Thyroid gland (tissue), 4 donors: Measurements from ENCODE around the gene DYNC1I1. TPM values are rescaled to one million over a fixed set of nuclear protein-coding genes. Genes with fewer than 3 reads are reported as not detected.

ENCODE experiments used
- DNase-seq, 2 donors: peaks; one replicate each; pipeline ENCODE4 v3.0.0-alpha.2; 2019
- H3K27ac ChIP-seq, 3 donors: fragments of 200-600 bp; sonication (generic); 1 replicate in 2 of 3; 2 replicates in 1 of 3; pipeline ENCODE4 v1.5.1; 2016 to 2019; ENCODE audit warnings: mild to moderate bottlenecking in 1 of 3, moderate library complexity in 1 of 3
- H3K27me3 ChIP-seq: fragments of 200-600 bp; sonication (generic); one replicate; pipeline ENCODE4 v1.5.1; 2019
- H3K36me3 ChIP-seq, 2 donors: fragments of 200-600 bp; sonication (generic); one replicate each; pipeline ENCODE4 v1.5.1; 2016 to 2019
- H3K4me1 ChIP-seq, 2 donors: fragments of 200-600 bp; sonication (generic); one replicate each; pipeline ENCODE4 v1.5.1; 2017 to 2019
- H3K4me3 ChIP-seq, 3 donors: fragments of 200-600 bp; sonication (generic); replicated peaks in 1 of 3; 1 replicate in 2 of 3; 2 replicates in 1 of 3; pipeline ENCODE4 v1.5.1; 2016; ENCODE audit warnings: mild to moderate bottlenecking in 1 of 3
- H3K9me3 ChIP-seq: fragments of 200-600 bp; sonication (generic); one replicate; pipeline ENCODE4 v1.5.1; 2017
- POLR2A ChIP-seq, 2 donors: fragments of 450-650 bp; IDR thresholded peaks; one replicate each; pipeline ENCODE4 v1.6.1; 2017; ENCODE audit warnings: antibody characterized with exemption in 2 of 2, mild to moderate bottlenecking in 2 of 2, moderate library complexity in 1 of 2
- WGBS, 2 donors: methylation state at CpG; one replicate each; pipeline ENCODE4 v1.1.5; 2017; 5-methylcytosine and 5-hydroxymethylcytosine counted together
- intact Hi-C: fragments of 100-400 bp; cut with DNase I; formaldehyde crosslinking; loops from one replicate; pipeline ENCODE4 v1.15.1; 2023
- total RNA-seq, 4 donors: library from RNA; depleted of rRNA; stranded (reverse); fragments of >200 nt; gene quantifications; one replicate each; pipeline ENCODE4 v1.2.3, GENCODE V29; 2016
- TF ChIP-seq, protein P1 (sequence below), 6 experiments: fragments of 200-600 bp in 3 of 6; fragments of 450-650 bp in 3 of 6; sonication (generic) in 3 of 6; IDR thresholded peaks; one replicate each; pipeline ENCODE4 v1.5.1; 2016 to 2019; ENCODE audit warnings: antibody characterized with exemption in 6 of 6, mild to moderate bottlenecking in 2 of 6, inconsistent platforms in 1 of 6, moderate library complexity in 1 of 6

DYNC1I1 gene
- total RNA-seq, 4 donors from 2014 or later = 6.6 to 12.8 (median 10.5) TPM

DNA sequence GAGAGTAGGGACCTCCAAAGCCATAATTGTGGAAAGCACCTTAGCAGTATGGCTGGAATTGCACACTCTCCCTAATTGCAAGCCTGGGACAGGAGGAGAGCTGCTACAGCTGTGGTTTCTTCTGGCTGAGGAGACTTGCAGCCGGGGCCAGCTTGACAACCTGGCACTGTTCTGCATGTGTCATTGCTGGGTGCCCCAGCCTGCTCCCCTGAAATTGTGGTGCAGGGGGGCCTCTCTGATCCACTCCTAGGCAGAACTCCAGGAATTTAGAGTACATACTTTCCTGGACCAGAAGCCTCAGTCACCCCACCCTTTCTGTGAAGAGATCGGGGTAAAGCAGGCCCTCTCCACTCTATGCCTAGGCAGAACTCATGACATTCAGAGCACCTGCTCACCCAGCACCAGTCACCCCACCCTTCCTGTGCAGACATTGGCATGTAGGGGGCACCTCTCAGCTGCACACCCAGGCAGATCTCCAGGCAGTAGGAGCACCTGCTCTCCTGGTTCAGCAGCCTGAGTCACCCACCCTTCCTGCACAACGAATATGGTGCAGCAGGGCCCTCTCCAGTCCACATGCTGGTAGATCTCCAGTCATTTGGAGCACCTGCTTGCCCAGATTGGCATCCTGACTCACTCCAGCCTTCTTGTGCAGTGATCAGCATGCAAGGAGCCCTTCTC, 34.4 kb upstream of the DYNC1I1 start:
- H3K27ac ChIP-seq = no peak overlapping the region
- H3K9me3 ChIP-seq = no peaks in the 10 kb centered on the region
- no peaks in the 10 kb centered on the region for H3K27me3 ChIP-seq
- intact Hi-C loops = no loop called here
- H3K36me3 ChIP-seq = no peaks in the 10 kb centered on the region
- no peak overlapping the region for H3K4me3 ChIP-seq
- DNase-seq = no peak
- H3K4me1 ChIP-seq = no peaks in the 10 kb centered on the region
- WGBS, 2 donors = 75 to 78% methylated on average over 2 to 3 of the region's 3 CpGs
- TF ChIP-seq, protein P1, sequence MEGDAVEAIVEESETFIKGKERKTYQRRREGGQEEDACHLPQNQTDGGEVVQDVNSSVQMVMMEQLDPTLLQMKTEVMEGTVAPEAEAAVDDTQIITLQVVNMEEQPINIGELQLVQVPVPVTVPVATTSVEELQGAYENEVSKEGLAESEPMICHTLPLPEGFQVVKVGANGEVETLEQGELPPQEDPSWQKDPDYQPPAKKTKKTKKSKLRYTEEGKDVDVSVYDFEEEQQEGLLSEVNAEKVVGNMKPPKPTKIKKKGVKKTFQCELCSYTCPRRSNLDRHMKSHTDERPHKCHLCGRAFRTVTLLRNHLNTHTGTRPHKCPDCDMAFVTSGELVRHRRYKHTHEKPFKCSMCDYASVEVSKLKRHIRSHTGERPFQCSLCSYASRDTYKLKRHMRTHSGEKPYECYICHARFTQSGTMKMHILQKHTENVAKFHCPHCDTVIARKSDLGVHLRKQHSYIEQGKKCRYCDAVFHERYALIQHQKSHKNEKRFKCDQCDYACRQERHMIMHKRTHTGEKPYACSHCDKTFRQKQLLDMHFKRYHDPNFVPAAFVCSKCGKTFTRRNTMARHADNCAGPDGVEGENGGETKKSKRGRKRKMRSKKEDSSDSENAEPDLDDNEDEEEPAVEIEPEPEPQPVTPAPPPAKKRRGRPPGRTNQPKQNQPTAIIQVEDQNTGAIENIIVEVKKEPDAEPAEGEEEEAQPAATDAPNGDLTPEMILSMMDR (IDR thresholded peaks at IDR 0.05) = no peak
- TF ChIP-seq POLR2A (IDR thresholded peaks at IDR 0.05) = no peak

DNA sequence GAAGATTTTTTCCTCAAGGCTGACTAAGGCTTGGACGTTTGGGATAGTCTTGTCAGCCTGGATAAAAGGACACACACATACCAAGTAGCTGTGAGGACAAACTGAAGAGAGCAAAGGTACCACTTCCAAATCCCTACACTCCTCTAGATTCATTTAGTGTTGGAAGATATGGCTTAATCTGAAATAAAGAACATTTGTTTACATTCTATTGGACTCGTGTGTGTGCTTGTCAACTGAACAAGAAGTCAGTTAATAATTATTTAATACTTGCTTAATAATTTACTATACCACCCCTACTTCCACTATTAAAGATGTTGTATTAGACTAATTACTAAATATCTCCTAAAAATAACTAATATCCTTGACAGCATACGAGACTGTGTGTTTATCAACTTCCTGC, 23.3 kb upstream of the DYNC1I1 start:
- no peaks in the 10 kb centered on the region for H3K27me3 ChIP-seq
- H3K36me3 ChIP-seq = no peaks in the 10 kb centered on the region
- H3K4me3 ChIP-seq = no peak overlapping the region
- H3K4me1 ChIP-seq = no peaks in the 10 kb centered on the region
- DNase-seq = no peak
- no peak overlapping the region for H3K27ac ChIP-seq
- H3K9me3 ChIP-seq = no peaks in the 10 kb centered on the region
- TF ChIP-seq POLR2A (IDR thresholded peaks at IDR 0.05) = no peak
- TF ChIP-seq, protein P1 (IDR thresholded peaks at IDR 0.05) = no peak
- WGBS, 2 donors = 69 to 77% methylated on average over 3 of the region's 3 CpGs
- intact Hi-C loops = no loop called here

DNA sequence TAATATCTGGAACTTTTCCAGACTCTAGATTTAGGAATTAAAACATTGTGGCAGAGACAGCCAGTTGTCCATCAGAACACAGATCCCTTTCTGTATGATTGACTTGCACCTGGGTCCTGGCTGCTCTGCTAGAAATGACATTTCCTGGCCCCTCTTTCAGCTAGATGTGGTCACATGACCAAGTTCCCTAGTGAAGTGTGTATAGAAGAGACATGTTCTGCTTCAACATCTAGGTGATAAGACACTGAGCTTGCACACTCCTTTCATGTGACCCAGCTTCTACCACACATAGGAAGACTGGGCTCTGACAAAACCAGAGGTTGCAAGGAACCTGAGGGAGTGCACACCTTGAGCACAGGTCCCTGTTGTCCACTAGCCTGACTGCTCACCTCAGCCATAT, 22.8 kb upstream of the DYNC1I1 start:
- intact Hi-C loops = no loop called here
- H3K27ac ChIP-seq = no peak overlapping the region
- TF ChIP-seq, protein P1 (IDR thresholded peaks at IDR 0.05) = no peak
- no peak for TF ChIP-seq POLR2A (IDR thresholded peaks at IDR 0.05)
- H3K9me3 ChIP-seq = no peaks in the 10 kb centered on the region
- H3K36me3 ChIP-seq = no peaks in the 10 kb centered on the region
- no peak overlapping the region for H3K4me3 ChIP-seq
- DNase-seq = no peak
- H3K4me1 ChIP-seq = no peaks in the 10 kb centered on the region
- no peaks in the 10 kb centered on the region for H3K27me3 ChIP-seq

DNA sequence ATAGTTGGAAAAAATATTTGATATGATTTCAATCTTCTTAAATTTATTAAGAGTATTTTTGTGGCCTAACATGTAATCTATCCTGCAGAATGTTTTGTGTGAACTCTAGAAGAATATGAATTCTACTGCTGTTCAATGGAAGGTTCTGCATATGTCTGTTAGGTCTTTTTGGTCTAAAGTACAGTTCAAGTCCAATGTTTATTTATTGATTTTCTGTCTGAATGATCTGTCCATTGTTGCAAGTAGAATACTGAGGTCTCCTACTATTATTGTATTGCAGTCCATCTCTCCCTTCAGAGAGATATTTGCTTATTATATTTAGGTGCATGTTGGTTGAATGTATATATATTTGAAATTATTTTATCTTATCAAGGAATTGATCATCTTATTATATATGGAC, 18.9 kb upstream of the DYNC1I1 start:
- Histone ChIP-seq H3K4me3 (no peak overlapping the region), H3K9me3 (no peaks in the 10 kb centered on the region), H3K27ac (no peak overlapping the region), H3K36me3 (no peaks in the 10 kb centered on the region), H3K27me3 (no peaks in the 10 kb centered on the region), H3K4me1 (peaks cover 0 to 4% of the 10 kb centered on the region in 2 donors)
- intact Hi-C loops = no loop called here
- no peak for DNase-seq
- TF ChIP-seq, protein P1 (IDR thresholded peaks at IDR 0.05) = no peak
- TF ChIP-seq POLR2A (IDR thresholded peaks at IDR 0.05) = no peak

DNA sequence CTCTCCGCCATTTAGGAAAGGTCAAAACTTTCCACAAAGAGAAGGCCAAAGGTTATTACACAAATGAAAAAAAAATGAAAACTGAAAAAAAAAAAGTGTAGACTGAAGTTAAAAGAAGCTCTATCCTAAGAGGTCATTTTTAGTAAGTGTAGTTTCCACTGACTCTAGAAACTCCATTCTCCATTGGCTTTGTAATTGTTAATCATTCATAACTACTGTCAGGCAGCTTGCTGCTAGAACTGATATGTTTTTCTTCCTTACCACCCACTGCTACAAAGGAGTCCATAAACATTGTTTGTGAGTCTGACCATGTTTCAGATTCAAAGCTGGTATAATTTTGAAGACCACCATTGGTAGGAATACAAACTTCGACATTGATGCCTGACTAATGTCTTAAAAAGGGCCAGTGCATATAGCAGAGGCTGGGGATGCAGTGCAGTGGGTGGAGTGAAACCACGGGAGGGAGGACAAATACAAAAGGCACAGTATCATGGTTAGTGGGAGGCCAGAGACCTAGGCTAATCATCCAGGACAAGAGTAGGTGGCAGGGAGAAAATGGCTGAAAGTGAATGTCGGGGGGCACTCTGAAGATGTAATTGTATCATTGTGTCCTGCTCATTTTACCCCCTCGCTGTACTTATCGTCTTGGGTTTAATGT, 16.9 kb upstream of the DYNC1I1 start:
- no peak for TF ChIP-seq POLR2A (IDR thresholded peaks at IDR 0.05)
- TF ChIP-seq, protein P1 (IDR thresholded peaks at IDR 0.05) = no peak
- whole genome bisulfite sequencing, 2 donors = 86% methylated on average over 6 of the region's 6 CpGs
- no peak overlapping the region for H3K4me3 ChIP-seq

More for the DNA sequence above, 16.9 kb upstream of the DYNC1I1 start:
- Histone ChIP-seq H3K27ac (no peak overlapping the region), H3K36me3 (no peaks in the 10 kb centered on the region), H3K4me1 (peaks cover 0 to 4% of the 10 kb centered on the region in 2 donors), H3K27me3 (no peaks in the 10 kb centered on the region), H3K9me3 (no peaks in the 10 kb centered on the region)
- intact Hi-C loops = no loop called here
- DNase-seq = no peak
